T47D (cell line): ENCODE data around the gene CEP290.

Experiments
- DNase-seq, 2 experiments: peaks; one replicate each; pipeline versions ENCODE4 v3.0.0 to v3.0.0-alpha.2; 2011 to 2012; ENCODE audit warnings: low read depth in 1 of 2, low spot score in 1 of 2
- JUND ChIP-seq: IDR thresholded peaks from 2 replicates; pipeline ENCODE4 v1.6.1; 2012; ENCODE audit warnings: low read depth
- in situ Hi-C: cut with HindIII; loops from 2 replicates; pipeline ENCODE4 v1.10.0; 2016; ENCODE audit warnings: low sequenced_read_pairs, low pct_unique_long_range_greater_than_20kb

Gene CEP290

DNA sequence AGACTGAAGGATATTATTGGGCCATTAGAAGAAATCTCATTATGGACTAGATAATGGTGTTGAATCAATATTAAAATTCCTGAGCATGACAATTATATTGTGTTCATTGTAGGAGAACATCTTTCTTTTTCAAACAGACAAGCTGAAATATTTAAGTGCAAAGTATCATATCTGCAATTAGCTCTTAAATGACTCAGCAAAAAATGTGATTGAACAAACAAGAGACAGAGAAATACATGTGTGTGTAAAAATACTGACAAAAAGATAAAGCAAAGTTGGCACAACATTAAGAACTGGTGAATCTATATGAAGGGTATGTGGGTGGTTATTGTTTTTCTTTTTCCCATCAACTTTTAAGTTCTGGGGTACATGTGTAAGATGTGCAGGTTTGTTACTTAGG lies 9.5 kb downstream of the CEP290 start:
- no peak for DNase-seq
- in situ Hi-C loops, result no loop called here
- no peak for TF ChIP-seq JUND

DNA sequence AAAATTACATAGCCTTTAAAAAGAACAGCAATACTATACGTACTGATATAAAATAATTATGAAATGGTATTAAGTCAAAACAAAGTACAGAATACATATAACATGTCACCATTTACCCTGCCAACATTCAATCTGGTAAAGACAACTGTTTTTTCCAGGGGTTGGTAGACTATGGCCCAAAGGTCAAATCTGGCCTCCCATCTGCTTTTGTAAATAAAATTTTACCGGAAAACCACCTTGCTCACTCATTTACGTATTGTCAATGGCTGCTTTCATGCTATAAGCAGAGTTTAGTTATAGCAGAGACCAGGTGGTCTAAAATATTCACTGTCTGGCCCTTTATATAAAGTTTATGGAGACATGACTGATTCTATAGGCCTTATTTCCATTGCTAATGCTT lies 14.0 kb downstream of the CEP290 start:
- TF ChIP-seq JUND, result no peak
- DNase-seq, result no peak

GRCh38 chr12:88127099-88127498 lies 14.8 kb downstream of the CEP290 start:
- TF ChIP-seq JUND, result no peak
- no peak for DNase-seq
- in situ Hi-C loops, result no loop called here

More for the DNA sequence above, 14.0 kb downstream of the CEP290 start:
- in situ Hi-C loops, result no loop called here

- TF ChIP-seq JUND, result no peak
- no peak for DNase-seq
- in situ Hi-C loops, result no loop called here
Measured at GRCh38 chr12:88122666-88123065, 19.2 kb downstream of the CEP290 start.

GRCh38 chr12:88113871-88114270 lies 28.0 kb downstream of the CEP290 start:
- no peak for DNase-seq
- no peak for TF ChIP-seq JUND
- in situ Hi-C loops, result no loop called here

GRCh38 chr12:88111074-88111652 lies 30.7 kb downstream of the CEP290 start:
- DNase-seq, result peak; percentile 39 to 81

GRCh38 chr12:88108021-88108420 lies 33.9 kb downstream of the CEP290 start:
- TF ChIP-seq JUND, result no peak

More at GRCh38 chr12:88111074-88111652, 30.7 kb downstream of the CEP290 start:
- in situ Hi-C loops, result no loop called here
- no peak for TF ChIP-seq JUND

DNA sequence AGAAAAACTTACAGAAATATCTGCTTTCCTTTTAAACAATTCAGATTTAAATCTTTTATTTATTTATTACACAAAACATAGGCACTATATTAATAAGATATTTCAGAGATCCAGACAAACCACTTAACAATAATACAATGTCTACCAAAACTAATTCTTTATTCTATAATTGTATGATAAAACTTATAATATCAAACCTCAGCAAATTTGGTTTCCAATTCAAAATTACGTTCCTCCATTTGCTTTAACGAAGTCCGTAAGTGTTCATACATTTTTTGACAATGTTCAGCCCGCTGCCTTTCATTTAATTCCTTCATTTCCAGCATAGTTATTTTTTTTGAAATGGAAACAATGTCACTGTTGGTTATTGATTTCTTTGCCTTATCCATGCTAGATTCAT lies 48.3 kb downstream of the CEP290 start:
- TF ChIP-seq JUND, result no peak
- DNase-seq, result no peak
- in situ Hi-C loops, result no loop called here

More at GRCh38 chr12:88108021-88108420, 33.9 kb downstream of the CEP290 start:
- DNase-seq, result no peak
- in situ Hi-C loops, result no loop called here

DNA sequence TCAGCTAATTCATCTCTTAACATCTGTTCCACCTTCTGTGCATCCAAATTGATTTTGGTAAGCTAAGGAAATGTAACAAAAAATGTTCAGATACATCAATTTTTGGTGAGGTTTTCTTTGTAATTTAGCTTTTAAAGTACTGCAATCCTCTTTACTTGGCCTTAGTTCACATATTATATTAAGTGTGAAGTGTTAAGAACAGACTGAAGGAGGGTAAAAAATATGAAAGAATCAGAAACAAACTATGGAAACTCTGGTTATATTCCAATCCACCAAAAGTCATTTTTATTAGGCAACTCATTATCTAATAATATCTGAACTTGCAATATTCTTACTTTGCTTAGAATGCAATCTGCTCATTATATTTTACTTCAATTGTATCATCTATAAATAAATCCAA lies 49.1 kb downstream of the CEP290 start:
- TF ChIP-seq JUND, result no peak
- in situ Hi-C loops, result no loop called here
- DNase-seq, result no peak

DNA sequence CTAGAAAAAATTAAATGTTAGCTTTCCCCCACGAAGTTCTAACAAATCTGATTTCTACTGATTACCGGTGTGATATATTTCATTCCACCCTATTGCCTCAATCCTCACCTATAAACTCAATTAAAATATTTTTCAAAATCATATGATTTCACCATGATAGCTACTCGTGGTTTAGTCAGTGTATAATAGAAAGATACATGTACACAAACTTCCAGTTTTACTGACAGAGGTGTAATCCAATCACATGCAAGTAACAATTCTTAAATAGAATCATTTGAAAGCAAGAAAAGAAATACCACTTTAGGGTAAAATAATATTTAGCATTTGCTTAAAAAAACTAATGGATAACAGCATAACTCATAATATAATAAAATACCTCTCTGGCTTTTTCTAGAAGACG lies 57.7 kb downstream of the CEP290 start:
- DNase-seq, result no peak
- no peak for TF ChIP-seq JUND
- in situ Hi-C loops, result no loop called here

- TF ChIP-seq JUND, result no peak
- no peak for DNase-seq
- in situ Hi-C loops, result no loop called here
Measured at GRCh38 chr12:88083634-88084033, 58.3 kb downstream of the CEP290 start.

DNA sequence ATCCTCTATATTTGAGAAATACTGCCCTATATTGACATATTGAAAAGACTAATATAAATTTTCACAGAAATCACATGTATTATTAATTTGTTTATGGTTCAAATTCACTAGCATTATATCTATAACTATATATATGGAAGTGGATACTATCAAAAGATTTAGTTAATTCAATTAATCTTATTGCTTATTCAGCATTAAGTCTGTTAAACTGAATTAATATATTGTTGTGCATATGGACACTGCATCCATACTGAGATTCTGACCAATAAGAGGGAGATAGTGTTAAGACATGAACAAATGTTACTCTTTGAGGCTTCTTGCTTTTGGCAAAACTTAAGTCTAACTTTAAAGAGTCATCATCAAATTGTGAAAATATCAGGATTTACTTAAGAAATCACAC lies 60.6 kb downstream of the CEP290 start:
- in situ Hi-C loops, result no loop called here
- no peak for TF ChIP-seq JUND
- DNase-seq, result no peak

DNA sequence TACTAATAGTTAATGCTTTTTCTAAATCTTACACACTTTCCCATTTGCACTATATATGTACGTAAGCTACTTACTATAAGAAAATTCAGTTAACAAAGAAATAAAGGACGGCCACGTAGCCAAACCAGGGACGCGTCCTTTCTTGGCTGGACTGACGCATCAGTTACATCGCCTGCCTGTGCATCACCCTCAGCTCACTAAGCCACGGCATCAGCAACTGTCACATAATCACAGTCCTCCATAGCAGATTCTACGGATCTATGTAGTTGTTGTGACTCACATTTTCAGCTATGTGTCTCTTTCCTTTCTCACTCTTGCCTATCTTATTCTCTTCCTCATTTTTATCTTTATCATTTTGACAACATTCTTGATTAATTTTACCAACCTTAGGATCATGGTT lies 74.6 kb downstream of the CEP290 start:
- DNase-seq, result no peak
- no peak for TF ChIP-seq JUND
- in situ Hi-C loops, result no loop called here

GRCh38 chr12:88063375-88063774 lies 78.5 kb downstream of the CEP290 start:
- no peak for TF ChIP-seq JUND
- in situ Hi-C loops, result no loop called here
- DNase-seq, result no peak
